Right lobe of liver (tissue), 4 donors: Measurements from ENCODE around the gene PRPS2.

ENCODE experiments used
- POLR2A ChIP-seq: fragments of 450-650 bp; IDR thresholded peaks from one replicate; pipeline ENCODE4 v1.6.1; 2017; ENCODE audit warnings: antibody characterized with exemption, mild to moderate bottlenecking
- TF ChIP-seq, protein P1 (sequence below), 4 donors: fragments of 200-600 bp in 3 of 4; fragments of 450-650 bp in 1 of 4; IDR thresholded peaks; one replicate each; pipeline versions ENCODE4 v1.5.1 to v1.8.0; 2016 to 2022; ENCODE audit warnings: antibody characterized with exemption in 4 of 4, mild to moderate bottlenecking in 2 of 4
- donor health status: DM: no; HTN: no; CAD: no.
- donor health status: DM: no; HTN: no; CAD: no.
- donor health status: DM: no; HTN: yes; CAD: no.

DNA sequence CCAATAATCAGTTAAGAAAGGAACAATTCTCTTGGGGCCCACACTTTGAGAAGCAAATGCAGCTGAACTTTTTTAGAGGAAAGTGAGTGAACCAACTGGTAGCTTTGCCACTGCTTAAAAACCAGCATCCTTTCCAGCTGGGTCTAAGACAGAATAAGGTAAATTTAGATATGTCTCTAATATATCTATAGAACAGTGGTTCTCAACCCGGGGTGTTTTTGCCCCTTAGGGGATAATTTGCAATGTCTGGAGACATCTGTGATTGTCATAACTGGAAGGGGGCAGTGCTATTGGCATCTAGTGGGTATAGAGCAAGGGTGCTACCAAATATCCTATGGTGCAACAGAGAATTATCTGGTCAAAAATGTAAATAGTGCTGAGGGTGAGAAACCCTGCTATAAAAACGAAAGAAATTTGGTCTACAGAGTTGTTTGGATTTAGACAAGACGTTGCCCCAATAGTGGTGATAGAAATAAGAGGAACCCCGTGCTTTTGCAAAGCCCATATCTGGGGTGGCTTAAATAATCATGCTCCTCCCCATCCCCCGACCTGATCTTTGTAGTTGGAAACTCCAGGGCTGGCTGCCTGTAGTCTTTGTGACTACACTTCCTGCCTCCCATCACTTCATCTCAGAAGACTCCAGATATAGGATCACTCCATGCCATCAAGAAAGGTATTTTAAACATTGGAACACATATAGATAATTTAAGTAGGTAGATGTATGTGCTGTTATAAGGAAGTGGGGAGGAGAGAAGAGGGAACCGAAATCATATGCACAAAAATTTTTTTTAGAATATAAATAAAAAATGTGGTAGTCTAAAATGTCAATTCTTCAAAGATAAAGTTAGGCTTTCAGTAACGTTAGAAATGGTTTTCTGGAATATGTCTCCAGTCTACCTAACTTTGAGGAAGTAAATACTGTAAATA, 75.5 kb downstream of the PRPS2 start, which contains the start of gene TLR7:
- no peak for TF ChIP-seq POLR2A
- TF ChIP-seq, protein P1, sequence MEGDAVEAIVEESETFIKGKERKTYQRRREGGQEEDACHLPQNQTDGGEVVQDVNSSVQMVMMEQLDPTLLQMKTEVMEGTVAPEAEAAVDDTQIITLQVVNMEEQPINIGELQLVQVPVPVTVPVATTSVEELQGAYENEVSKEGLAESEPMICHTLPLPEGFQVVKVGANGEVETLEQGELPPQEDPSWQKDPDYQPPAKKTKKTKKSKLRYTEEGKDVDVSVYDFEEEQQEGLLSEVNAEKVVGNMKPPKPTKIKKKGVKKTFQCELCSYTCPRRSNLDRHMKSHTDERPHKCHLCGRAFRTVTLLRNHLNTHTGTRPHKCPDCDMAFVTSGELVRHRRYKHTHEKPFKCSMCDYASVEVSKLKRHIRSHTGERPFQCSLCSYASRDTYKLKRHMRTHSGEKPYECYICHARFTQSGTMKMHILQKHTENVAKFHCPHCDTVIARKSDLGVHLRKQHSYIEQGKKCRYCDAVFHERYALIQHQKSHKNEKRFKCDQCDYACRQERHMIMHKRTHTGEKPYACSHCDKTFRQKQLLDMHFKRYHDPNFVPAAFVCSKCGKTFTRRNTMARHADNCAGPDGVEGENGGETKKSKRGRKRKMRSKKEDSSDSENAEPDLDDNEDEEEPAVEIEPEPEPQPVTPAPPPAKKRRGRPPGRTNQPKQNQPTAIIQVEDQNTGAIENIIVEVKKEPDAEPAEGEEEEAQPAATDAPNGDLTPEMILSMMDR (IDR thresholded peaks at IDR 0.05) = no peak
